Hepatocyte (in vitro differentiated cells): ENCODE data around the gene PLIN4.

ENCODE experiments used
- EZH2 ChIP-seq: fragments of 200-600 bp; sonication (generic); IDR thresholded peaks from 2 replicates; pipeline ENCODE4 v1.6.1; 2016; ENCODE audit warnings: antibody characterized with exemption, mild to moderate bottlenecking, borderline replicate concordance
- TF ChIP-seq, protein P1 (sequence below): fragments of 200-600 bp; sonication (generic); IDR thresholded peaks from 2 replicates; pipeline ENCODE4 v1.5.1; 2016; ENCODE audit warnings: antibody characterized with exemption, mild to moderate bottlenecking; ENCODE audit not compliant: poor library complexity

DNA sequence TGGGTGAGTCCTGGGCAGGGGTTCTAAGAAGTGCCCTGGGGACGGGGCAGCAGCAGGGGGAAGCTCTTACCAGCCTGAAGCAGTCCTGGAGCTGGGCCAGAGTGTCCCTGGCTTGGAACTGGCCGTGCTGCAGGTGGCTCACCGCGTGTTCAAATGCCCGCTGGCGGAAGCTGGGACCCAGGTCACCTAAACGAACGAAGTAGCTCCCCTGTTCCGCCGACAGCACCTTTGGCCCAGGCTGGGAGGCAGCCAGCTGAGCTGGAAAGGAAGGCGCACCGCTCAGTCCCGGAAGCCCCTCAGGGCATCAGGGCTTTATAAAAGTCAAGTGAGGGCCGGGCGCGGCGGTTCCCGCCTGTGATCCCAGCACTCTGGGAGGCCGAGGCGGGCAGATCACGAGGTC is 9.6 kb downstream of the PLIN4 start:
- TF ChIP-seq EZH2: no peak
- TF ChIP-seq, protein P1, sequence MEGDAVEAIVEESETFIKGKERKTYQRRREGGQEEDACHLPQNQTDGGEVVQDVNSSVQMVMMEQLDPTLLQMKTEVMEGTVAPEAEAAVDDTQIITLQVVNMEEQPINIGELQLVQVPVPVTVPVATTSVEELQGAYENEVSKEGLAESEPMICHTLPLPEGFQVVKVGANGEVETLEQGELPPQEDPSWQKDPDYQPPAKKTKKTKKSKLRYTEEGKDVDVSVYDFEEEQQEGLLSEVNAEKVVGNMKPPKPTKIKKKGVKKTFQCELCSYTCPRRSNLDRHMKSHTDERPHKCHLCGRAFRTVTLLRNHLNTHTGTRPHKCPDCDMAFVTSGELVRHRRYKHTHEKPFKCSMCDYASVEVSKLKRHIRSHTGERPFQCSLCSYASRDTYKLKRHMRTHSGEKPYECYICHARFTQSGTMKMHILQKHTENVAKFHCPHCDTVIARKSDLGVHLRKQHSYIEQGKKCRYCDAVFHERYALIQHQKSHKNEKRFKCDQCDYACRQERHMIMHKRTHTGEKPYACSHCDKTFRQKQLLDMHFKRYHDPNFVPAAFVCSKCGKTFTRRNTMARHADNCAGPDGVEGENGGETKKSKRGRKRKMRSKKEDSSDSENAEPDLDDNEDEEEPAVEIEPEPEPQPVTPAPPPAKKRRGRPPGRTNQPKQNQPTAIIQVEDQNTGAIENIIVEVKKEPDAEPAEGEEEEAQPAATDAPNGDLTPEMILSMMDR: no peak
